AG09319 (cell line): ENCODE measurements around the gene IFNGR2.

Experiments used
- DNase-seq: peaks from one replicate; pipeline ENCODE4 v3.0.0-alpha.2; 2010; ENCODE audit warnings: low read depth; ENCODE audit errors: extremely low read depth
- CTCF ChIP-seq: IDR thresholded peaks from 2 replicates; pipeline ENCODE4 v1.5.1; 2011; ENCODE audit warnings: low read depth, mild to moderate bottlenecking, inconsistent platforms, low read length, moderate library complexity

Gene IFNGR2

GRCh38 chr21:33418691-33419090 lies 15.5 kb downstream of the IFNGR2 start:
- no peak for TF ChIP-seq CTCF
- peak; percentile 73 for DNase-seq

- TF ChIP-seq CTCF, result no peak
- DNase-seq, result peak; percentile 27
Measured at GRCh38 chr21:33419538-33420123, 16.4 kb downstream of the IFNGR2 start.

- DNase-seq, result no peak
- TF ChIP-seq CTCF, result no peak
Measured at GRCh38 chr21:33421713-33422393, 18.6 kb downstream of the IFNGR2 start.

- DNase-seq, result no peak
- no peak for TF ChIP-seq CTCF
Measured at GRCh38 chr21:33424214-33424613, 21.0 kb downstream of the IFNGR2 start.

- no peak for DNase-seq
- TF ChIP-seq CTCF, result no peak
Measured at GRCh38 chr21:33425825-33426224, 22.6 kb downstream of the IFNGR2 start.

GRCh38 chr21:33427051-33427450 lies 23.8 kb downstream of the IFNGR2 start:
- DNase-seq, result no peak
- TF ChIP-seq CTCF, result no peak

- TF ChIP-seq CTCF, result no peak
- DNase-seq, result no peak
Measured at GRCh38 chr21:33428669-33429068, 25.5 kb downstream of the IFNGR2 start.
